Measurements from ENCODE around the gene SPDYE6. TPM values are rescaled to one million over a fixed set of nuclear protein-coding genes. Genes with fewer than 3 reads are reported as not detected.

Gene SPDYE6
- total RNA-seq, 1 donor = not detected

GRCh38 chr7:102320601-102321350 lies 35.5 kb downstream of the SPDYE6 start:
- TF ChIP-seq CTCF (IDR thresholded peaks at IDR 0.05; ENCODE audit: insufficient read depth, low read depth, low read length) = no peak
- no peak for DNase-seq (ENCODE audit: low read depth)

GRCh38 chr7:102320181-102320580 lies 36.1 kb downstream of the SPDYE6 start:
- no peak for DNase-seq (ENCODE audit: low read depth)
- no peak for TF ChIP-seq CTCF (IDR thresholded peaks at IDR 0.05; ENCODE audit: insufficient read depth, low read depth, low read length)
- H3K4me3 ChIP-seq (ENCODE audit: low read depth, low read length) = no peak overlapping the region

More at GRCh38 chr7:102320601-102321350, 35.5 kb downstream of the SPDYE6 start:
- no peak overlapping the region for H3K4me3 ChIP-seq (ENCODE audit: low read depth, low read length)

- DNase-seq (ENCODE audit: low read depth) = no peak
- no peak overlapping the region for H3K4me3 ChIP-seq (ENCODE audit: low read depth, low read length)
- no peak for TF ChIP-seq CTCF (IDR thresholded peaks at IDR 0.05; ENCODE audit: insufficient read depth, low read depth, low read length)
Measured at GRCh38 chr7:102319671-102320070, 36.6 kb downstream of the SPDYE6 start.

- no peak overlapping the region for H3K4me3 ChIP-seq (ENCODE audit: low read depth, low read length)
- TF ChIP-seq CTCF (IDR thresholded peaks at IDR 0.05; ENCODE audit: insufficient read depth, low read depth, low read length) = no peak
- DNase-seq (ENCODE audit: low read depth) = no peak
Measured at GRCh38 chr7:102318482-102318971, 37.7 kb downstream of the SPDYE6 start.

- DNase-seq (ENCODE audit: low read depth) = no peak
- no peak overlapping the region for H3K4me3 ChIP-seq (ENCODE audit: low read depth, low read length)
- TF ChIP-seq CTCF (IDR thresholded peaks at IDR 0.05; ENCODE audit: insufficient read depth, low read depth, low read length) = no peak
Measured at GRCh38 chr7:102317231-102318059, 38.8 kb downstream of the SPDYE6 start.

- no peak for DNase-seq (ENCODE audit: low read depth)
- H3K4me3 ChIP-seq (ENCODE audit: low read depth, low read length) = no peak overlapping the region
- no peak for TF ChIP-seq CTCF (IDR thresholded peaks at IDR 0.05; ENCODE audit: insufficient read depth, low read depth, low read length)
Measured at GRCh38 chr7:102313997-102314780, 42.1 kb downstream of the SPDYE6 start.

Measured in fibroblast of villous mesenchyme (primary cell).